IMR-90 (cell line): Measurements from ENCODE around the gene TERB1.

Experiments used
- CEBPB ChIP-seq: IDR thresholded peaks from 2 replicates; pipeline ENCODE4 v1.6.1; 2012; ENCODE audit warnings: low read depth, low read length, improper control_type of control experiment
- CHD1 ChIP-seq: IDR thresholded peaks from 2 replicates; pipeline ENCODE4 v1.6.1; 2012; ENCODE audit warnings: low read depth, low read length, improper control_type of control experiment
- CTCF ChIP-seq: conservative IDR thresholded peaks from 2 replicates; pipeline ENCODE4 v1.5.1; 2012; ENCODE audit warnings: mild to moderate bottlenecking, low read depth, low read length, improper control_type of control experiment
- FOS ChIP-seq: fragments of 150-350 bp; IDR thresholded peaks from 2 replicates; pipeline ENCODE4 v1.6.1; 2016; ENCODE audit warnings: low read depth, low read length
- MAFK ChIP-seq: IDR thresholded peaks from 2 replicates; pipeline ENCODE4 v1.6.1; 2012; ENCODE audit warnings: low read depth, low read length, improper control_type of control experiment
- MXI1 ChIP-seq: IDR thresholded peaks from 2 replicates; pipeline ENCODE4 v1.6.1; 2012; ENCODE audit warnings: low read depth, mild to moderate bottlenecking, low read length, moderate library complexity, borderline replicate concordance
- NFE2L2 ChIP-seq: fragments of 150-350 bp; IDR thresholded peaks from 2 replicates; pipeline ENCODE4 v1.6.1; 2016; ENCODE audit warnings: low read depth, mild to moderate bottlenecking, low read length
- POLR2A ChIP-seq: IDR thresholded peaks from 2 replicates; pipeline ENCODE4 v1.6.1; 2012; ENCODE audit warnings: mild to moderate bottlenecking, low read depth, low read length
- RAD21 ChIP-seq: IDR thresholded peaks from 2 replicates; pipeline ENCODE4 v1.6.1; 2012; ENCODE audit warnings: low read length, improper control_type of control experiment
- RCOR1 ChIP-seq: IDR thresholded peaks from 2 replicates; pipeline ENCODE4 v1.6.1; 2012; ENCODE audit warnings: mild to moderate bottlenecking, low read length, improper control_type of control experiment; ENCODE audit not compliant: insufficient replicate concordance
- RFX5 ChIP-seq: IDR thresholded peaks from 2 replicates; pipeline ENCODE4 v1.8.0; 2012; ENCODE audit warnings: low read depth, mild to moderate bottlenecking, low read length, moderate library complexity
- SMC3 ChIP-seq: fragments of 150-350 bp; IDR thresholded peaks from 2 replicates; pipeline ENCODE4 v1.6.1; 2016; ENCODE audit warnings: low read depth, mild to moderate bottlenecking, antibody characterized with exemption, low read length, moderate library complexity
- TF ChIP-seq, protein P1 (sequence below): fragments of 150-350 bp; IDR thresholded peaks from 2 replicates; pipeline ENCODE4 v1.6.1; 2017; ENCODE audit warnings: mild to moderate bottlenecking, antibody characterized with exemption, low read length, low read depth
- TF ChIP-seq, protein P2 (sequence below): fragments of 150-350 bp; IDR thresholded peaks from 2 replicates; pipeline ENCODE4 v1.6.1; 2016; ENCODE audit warnings: low read depth, mild to moderate bottlenecking, low read length, moderate library complexity, borderline replicate concordance

- TF ChIP-seq MXI1 (no peak), CTCF (no peak), RAD21 (no peak), NFE2L2 (no peak), FOS (no peak), POLR2A (no peak), SMC3 (no peak), RCOR1 (no peak), CEBPB (no peak), CHD1 (no peak), MAFK (no peak), RFX5 (no peak)
- TF ChIP-seq, protein P1, sequence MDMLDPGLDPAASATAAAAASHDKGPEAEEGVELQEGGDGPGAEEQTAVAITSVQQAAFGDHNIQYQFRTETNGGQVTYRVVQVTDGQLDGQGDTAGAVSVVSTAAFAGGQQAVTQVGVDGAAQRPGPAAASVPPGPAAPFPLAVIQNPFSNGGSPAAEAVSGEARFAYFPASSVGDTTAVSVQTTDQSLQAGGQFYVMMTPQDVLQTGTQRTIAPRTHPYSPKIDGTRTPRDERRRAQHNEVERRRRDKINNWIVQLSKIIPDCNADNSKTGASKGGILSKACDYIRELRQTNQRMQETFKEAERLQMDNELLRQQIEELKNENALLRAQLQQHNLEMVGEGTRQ = no peak
- TF ChIP-seq, protein P2, sequence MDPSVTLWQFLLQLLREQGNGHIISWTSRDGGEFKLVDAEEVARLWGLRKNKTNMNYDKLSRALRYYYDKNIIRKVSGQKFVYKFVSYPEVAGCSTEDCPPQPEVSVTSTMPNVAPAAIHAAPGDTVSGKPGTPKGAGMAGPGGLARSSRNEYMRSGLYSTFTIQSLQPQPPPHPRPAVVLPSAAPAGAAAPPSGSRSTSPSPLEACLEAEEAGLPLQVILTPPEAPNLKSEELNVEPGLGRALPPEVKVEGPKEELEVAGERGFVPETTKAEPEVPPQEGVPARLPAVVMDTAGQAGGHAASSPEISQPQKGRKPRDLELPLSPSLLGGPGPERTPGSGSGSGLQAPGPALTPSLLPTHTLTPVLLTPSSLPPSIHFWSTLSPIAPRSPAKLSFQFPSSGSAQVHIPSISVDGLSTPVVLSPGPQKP = no peak
These were observed 41.4 kb upstream of the TERB1 start for GRCh38 chr16:66842765-66843164.
